Vagina (tissue), 2 donors: ENCODE data around the gene IL16. TPM values are rescaled to one million over a fixed set of nuclear protein-coding genes. Genes with fewer than 3 reads are reported as not detected.

Experiments used
- DNase-seq, 2 donors: peaks; one replicate each; pipeline ENCODE4 v3.0.0-alpha.2; 2017; ENCODE audit errors: extremely low spot score in 2 of 2
- H3K27ac ChIP-seq: fragments of 200-600 bp; sonication (generic); one replicate; pipeline ENCODE4 v1.5.1; 2019
- H3K27me3 ChIP-seq: fragments of 200-600 bp; sonication (generic); one replicate; pipeline ENCODE4 v1.5.1; 2019
- H3K36me3 ChIP-seq, 2 donors: fragments of 200-600 bp; sonication (generic); one replicate each; pipeline ENCODE4 v1.5.1; 2017 to 2019
- H3K4me1 ChIP-seq: fragments of 200-600 bp; sonication (generic); one replicate; pipeline ENCODE4 v1.5.1; 2019
- H3K4me3 ChIP-seq, 2 donors: fragments of 200-600 bp; sonication (generic); 1 replicate in 1 of 2; 2 replicates in 1 of 2; pipeline ENCODE4 v1.5.1; 2016 to 2019
- H3K9me3 ChIP-seq: fragments of 200-600 bp; sonication (generic); one replicate; pipeline ENCODE4 v1.5.1; 2019
- POLR2A ChIP-seq, 2 donors: fragments of 450-650 bp; IDR thresholded peaks; one replicate each; pipeline ENCODE4 v1.6.1; 2017; ENCODE audit warnings: antibody characterized with exemption in 2 of 2, mild to moderate bottlenecking in 2 of 2, moderate library complexity in 2 of 2
- POLR2AphosphoS5 ChIP-seq, 2 donors: sonication (generic); formaldehyde crosslinking; IDR thresholded peaks; one replicate each; pipeline ENCODE4 v1.9.0; 2017; ENCODE audit warnings: antibody characterized with exemption in 2 of 2, mild to moderate bottlenecking in 2 of 2, low read depth in 1 of 2; ENCODE audit not compliant: insufficient read depth in 1 of 2
- intact Hi-C: fragments of 100-400 bp; cut with DNase I; formaldehyde crosslinking; loops from one replicate; pipeline ENCODE4 v1.15.1; 2023
- total RNA-seq: library from RNA; depleted of rRNA; stranded (reverse); fragments of >200 nt; gene quantifications from one replicate; pipeline ENCODE4 v1.2.3, GENCODE V29; 2016
- TF ChIP-seq, protein P1 (sequence below), 3 experiments: fragments of 450-650 bp in 2 of 3; fragments of 200-600 bp in 1 of 3; sonication (generic) in 1 of 3; IDR thresholded peaks; one replicate each; pipeline ENCODE4 v1.5.1; 2017 to 2019; ENCODE audit warnings: antibody characterized with exemption in 3 of 3, mild to moderate bottlenecking in 2 of 3, moderate library complexity in 2 of 3

Gene IL16
- total RNA-seq, 1 donor from 2014 or later: 19.9 TPM

DNA sequence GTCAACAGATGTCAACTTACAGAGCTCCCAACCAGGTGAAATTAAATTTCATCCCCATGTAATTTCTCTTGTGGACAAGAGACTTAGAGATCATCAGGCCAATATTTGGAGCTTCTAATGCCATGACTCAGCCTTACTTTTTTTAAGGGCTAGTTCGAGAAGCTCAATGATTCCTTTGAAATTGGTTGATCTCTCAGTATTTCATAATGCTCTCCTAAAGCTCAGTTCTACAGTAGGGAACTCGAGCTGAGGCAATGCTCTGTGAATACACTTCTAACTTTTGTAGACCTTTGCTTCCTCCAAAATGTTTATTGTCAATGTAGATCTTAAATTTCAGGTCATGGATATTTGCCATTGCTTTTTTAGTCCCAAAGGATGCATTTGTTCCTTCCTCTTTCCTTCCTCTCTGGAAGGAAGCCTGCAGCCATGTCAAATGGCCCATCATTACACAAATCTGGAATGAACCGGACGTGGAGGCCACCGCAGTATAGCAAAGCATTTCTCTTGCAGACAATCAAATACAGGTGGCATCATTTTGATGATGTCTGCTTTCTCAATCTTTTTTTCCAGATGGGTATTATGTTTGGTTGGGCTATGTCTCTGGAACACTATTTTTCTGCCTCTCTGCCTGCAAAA lies 98.9 kb downstream of the IL16 start:
- H3K27ac ChIP-seq: peak overlapping the region; percentile 57
- H3K9me3 ChIP-seq: no peaks in the 10 kb centered on the region
- TF ChIP-seq POLR2AphosphoS5 (IDR thresholded peaks at IDR 0.05; ENCODE audit: insufficient read depth in 1 of 2, low read depth in 1 of 2): no peak
- TF ChIP-seq, protein P1, sequence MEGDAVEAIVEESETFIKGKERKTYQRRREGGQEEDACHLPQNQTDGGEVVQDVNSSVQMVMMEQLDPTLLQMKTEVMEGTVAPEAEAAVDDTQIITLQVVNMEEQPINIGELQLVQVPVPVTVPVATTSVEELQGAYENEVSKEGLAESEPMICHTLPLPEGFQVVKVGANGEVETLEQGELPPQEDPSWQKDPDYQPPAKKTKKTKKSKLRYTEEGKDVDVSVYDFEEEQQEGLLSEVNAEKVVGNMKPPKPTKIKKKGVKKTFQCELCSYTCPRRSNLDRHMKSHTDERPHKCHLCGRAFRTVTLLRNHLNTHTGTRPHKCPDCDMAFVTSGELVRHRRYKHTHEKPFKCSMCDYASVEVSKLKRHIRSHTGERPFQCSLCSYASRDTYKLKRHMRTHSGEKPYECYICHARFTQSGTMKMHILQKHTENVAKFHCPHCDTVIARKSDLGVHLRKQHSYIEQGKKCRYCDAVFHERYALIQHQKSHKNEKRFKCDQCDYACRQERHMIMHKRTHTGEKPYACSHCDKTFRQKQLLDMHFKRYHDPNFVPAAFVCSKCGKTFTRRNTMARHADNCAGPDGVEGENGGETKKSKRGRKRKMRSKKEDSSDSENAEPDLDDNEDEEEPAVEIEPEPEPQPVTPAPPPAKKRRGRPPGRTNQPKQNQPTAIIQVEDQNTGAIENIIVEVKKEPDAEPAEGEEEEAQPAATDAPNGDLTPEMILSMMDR (IDR thresholded peaks at IDR 0.05): no peak
- no peak for TF ChIP-seq POLR2A (IDR thresholded peaks at IDR 0.05)
- peaks cover 0 to 14% of the 10 kb centered on the region in 2 donors for H3K36me3 ChIP-seq
- H3K4me3 ChIP-seq: no peak overlapping the region
- no peak for DNase-seq
- peaks cover 50% of the 10 kb centered on the region for H3K4me1 ChIP-seq
- H3K27me3 ChIP-seq: no peaks in the 10 kb centered on the region
- intact Hi-C loops: no loop called here

DNA sequence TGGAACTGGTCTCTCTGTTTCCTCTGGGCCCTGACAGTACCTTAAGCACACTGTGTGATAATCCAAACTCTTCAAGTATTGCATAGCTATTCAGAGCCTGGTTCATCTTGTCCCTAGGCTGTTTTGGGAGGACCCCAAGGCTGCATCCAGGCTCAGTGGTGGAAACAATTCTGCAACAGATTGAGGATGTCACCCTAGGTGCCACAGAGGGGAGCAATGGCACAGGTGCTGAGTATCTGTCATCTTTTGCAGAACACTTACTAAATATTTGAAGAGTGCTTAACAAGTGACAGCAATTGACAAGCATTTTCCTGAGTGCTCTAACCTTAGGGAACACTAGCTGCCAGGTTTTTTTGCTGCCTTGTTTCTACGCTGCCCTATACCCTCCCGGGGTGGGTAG lies 99.5 kb downstream of the IL16 start:
- TF ChIP-seq POLR2AphosphoS5 (IDR thresholded peaks at IDR 0.05; ENCODE audit: insufficient read depth in 1 of 2, low read depth in 1 of 2) (no peak), POLR2A (IDR thresholded peaks at IDR 0.05) (no peak)
- TF ChIP-seq, protein P1 (IDR thresholded peaks at IDR 0.05): no peak
- Histone ChIP-seq H3K4me1 (peaks cover 52% of the 10 kb centered on the region), H3K9me3 (no peaks in the 10 kb centered on the region), H3K27ac (peak overlapping the region; percentile 53), H3K36me3 (peaks cover 0 to 16% of the 10 kb centered on the region in 2 donors), H3K27me3 (no peaks in the 10 kb centered on the region), H3K4me3 (no peak overlapping the region)
- DNase-seq: no peak
- intact Hi-C loops: no loop called here

DNA sequence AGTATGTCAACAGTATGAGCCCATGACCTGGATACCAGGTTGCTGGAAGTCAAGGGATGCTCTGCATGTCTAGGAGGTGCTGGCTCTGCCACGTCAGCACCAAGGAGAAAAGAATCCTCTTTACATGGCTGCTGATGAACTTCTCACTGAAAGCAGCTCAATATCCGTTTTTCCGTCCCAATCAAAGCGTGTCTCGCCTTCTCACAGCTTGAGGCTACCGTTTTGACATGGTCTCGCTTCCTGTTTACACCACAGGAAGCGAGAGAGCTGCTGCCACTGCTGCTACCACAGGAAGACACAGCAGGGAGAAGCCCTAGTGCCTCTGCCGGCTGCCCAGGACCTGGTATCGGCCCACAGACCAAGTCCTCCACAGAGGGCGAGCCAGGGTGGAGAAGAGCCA lies 100.0 kb downstream of the IL16 start:
- TF ChIP-seq, protein P1 (IDR thresholded peaks at IDR 0.05): no peak
- TF ChIP-seq POLR2A (IDR thresholded peaks at IDR 0.05): peak in 1 of 2 donors; percentile 22
- peak in 1 of 2 donors; percentile 60 for TF ChIP-seq POLR2AphosphoS5 (IDR thresholded peaks at IDR 0.05; ENCODE audit: insufficient read depth in 1 of 2, low read depth in 1 of 2)
- no peak for DNase-seq
- Histone ChIP-seq H3K4me3 (peak overlapping the region; percentile 2 to 32), H3K36me3 (peaks cover 0 to 21% of the 10 kb centered on the region in 2 donors), H3K4me1 (peaks cover 57% of the 10 kb centered on the region), H3K9me3 (no peaks in the 10 kb centered on the region), H3K27me3 (no peaks in the 10 kb centered on the region), H3K27ac (peak overlapping the region; percentile 53)
- intact Hi-C loops: no loop called here

DNA sequence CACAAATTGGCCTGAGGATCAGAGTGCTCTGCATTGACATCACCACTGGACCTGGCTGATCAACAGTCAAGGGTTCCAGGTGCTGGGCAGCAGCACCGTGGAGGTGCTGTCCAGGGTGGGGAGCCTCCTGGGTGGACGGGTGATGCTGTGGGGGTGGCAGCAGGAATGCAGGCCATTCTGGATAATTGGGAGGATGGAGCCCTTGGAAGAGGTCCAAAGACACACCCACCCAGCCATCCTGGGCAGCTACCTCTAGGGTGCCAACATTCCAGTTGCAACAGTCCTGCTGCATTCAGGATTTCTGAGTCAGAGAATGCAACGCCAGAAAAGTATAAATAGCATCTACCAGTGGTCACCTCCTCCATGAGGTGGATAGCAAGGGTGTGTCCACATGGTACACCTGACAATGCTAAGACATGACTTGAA lies 100.5 kb downstream of the IL16 start:
- DNase-seq: no peak
- TF ChIP-seq POLR2AphosphoS5 (IDR thresholded peaks at IDR 0.05; ENCODE audit: insufficient read depth in 1 of 2, low read depth in 1 of 2) (no peak), POLR2A (IDR thresholded peaks at IDR 0.05) (no peak)
- TF ChIP-seq, protein P1 (IDR thresholded peaks at IDR 0.05): no peak
- no peaks in the 10 kb centered on the region for H3K9me3 ChIP-seq
- H3K27me3 ChIP-seq: no peaks in the 10 kb centered on the region
- H3K4me3 ChIP-seq: peak overlapping the region; percentile 2 to 32
- H3K36me3 ChIP-seq: peaks cover 0 to 22% of the 10 kb centered on the region in 2 donors
- H3K4me1 ChIP-seq: peaks cover 57% of the 10 kb centered on the region
- intact Hi-C loops: no loop called here
- H3K27ac ChIP-seq: peak overlapping the region; percentile 53
